AG09319 (cell line): ENCODE results near the gene TBC1D14.

Experiments used
- DNase-seq: peaks from one replicate; pipeline ENCODE4 v3.0.0-alpha.2; 2010; ENCODE audit warnings: low read depth; ENCODE audit errors: extremely low read depth
- CTCF ChIP-seq: IDR thresholded peaks from 2 replicates; pipeline ENCODE4 v1.5.1; 2011; ENCODE audit warnings: low read depth, mild to moderate bottlenecking, inconsistent platforms, low read length, moderate library complexity

The TBC1D14 gene

GRCh38 chr4:6963139-6963611 lies 53.5 kb downstream of the TBC1D14 start:
- no peak for DNase-seq
- no peak for TF ChIP-seq CTCF

GRCh38 chr4:6964858-6965257 lies 55.2 kb downstream of the TBC1D14 start:
- no peak for DNase-seq
- no peak for TF ChIP-seq CTCF

DNA sequence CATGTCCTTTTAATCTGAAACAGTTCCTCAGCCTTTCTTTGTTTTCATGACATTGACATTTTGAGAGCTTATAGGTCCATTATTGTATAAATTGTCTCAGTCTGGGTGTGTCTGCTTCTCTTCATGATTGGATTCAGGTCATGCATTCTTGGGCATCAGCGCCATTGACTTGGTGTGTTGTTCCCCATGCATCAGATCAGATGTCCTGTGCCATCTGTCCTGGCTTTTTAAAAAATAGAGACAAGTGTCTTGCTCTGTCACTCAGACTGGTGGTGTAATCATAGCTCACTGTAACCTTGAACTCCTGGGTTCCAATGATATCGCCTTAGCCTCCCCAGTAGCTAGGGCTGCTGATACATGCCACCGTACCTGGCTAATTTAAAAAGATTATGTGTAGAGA lies 55.7 kb downstream of the TBC1D14 start:
- no peak for DNase-seq
- TF ChIP-seq CTCF = no peak

- no peak for DNase-seq
- TF ChIP-seq CTCF = no peak
These were observed 58.3 kb downstream of the TBC1D14 start for GRCh38 chr4:6967846-6968340.

DNA sequence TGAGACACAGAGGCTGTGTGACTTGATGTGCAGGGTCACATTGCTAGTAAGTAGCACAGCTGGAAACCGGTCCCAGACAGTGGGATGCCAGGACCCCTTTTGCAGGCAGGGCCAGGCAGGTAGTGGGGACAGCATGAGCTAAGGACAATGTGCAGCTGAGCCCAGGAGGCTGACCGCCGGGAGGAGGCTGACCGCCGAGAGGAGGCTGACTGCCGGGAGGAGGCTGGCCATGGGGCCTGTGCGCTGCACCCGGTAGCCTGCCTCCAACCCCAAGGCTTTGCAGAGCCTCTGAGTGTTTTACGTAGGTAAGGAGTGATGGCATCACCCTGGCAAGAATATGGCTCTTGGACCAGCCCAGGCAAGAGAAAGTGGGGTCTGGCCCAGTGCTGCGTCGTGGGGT lies 58.9 kb downstream of the TBC1D14 start:
- TF ChIP-seq CTCF = no peak
- DNase-seq = no peak

- no peak for TF ChIP-seq CTCF
- no peak for DNase-seq
These were observed 60.5 kb downstream of the TBC1D14 start for GRCh38 chr4:6969826-6970800.
